ENCODE measurements around the gene KCNA5.

DNA sequence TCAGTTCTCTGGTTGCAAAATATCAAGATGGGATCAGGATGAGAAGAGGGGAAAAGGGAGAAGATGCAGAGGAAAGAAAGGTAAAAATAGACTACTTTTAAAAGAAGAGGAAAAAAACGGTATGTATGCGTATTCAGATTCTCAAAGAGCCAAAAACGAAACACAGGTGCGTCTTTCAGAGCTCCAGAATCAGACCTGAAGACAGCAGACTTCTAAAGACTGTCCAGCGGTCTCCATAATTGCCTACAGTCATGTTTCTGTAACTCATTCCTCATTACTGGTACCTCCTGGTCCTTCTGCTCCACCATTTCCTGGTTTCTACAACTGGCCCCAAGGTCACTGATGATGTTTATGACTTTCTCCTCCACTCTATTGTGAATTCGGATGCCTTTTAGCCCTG, 12.4 kb upstream of the KCNA5 start:
- TF ChIP-seq, protein P1, sequence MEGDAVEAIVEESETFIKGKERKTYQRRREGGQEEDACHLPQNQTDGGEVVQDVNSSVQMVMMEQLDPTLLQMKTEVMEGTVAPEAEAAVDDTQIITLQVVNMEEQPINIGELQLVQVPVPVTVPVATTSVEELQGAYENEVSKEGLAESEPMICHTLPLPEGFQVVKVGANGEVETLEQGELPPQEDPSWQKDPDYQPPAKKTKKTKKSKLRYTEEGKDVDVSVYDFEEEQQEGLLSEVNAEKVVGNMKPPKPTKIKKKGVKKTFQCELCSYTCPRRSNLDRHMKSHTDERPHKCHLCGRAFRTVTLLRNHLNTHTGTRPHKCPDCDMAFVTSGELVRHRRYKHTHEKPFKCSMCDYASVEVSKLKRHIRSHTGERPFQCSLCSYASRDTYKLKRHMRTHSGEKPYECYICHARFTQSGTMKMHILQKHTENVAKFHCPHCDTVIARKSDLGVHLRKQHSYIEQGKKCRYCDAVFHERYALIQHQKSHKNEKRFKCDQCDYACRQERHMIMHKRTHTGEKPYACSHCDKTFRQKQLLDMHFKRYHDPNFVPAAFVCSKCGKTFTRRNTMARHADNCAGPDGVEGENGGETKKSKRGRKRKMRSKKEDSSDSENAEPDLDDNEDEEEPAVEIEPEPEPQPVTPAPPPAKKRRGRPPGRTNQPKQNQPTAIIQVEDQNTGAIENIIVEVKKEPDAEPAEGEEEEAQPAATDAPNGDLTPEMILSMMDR (conservative IDR thresholded peaks at IDR 0.05 in 1 of 2, IDR thresholded peaks at IDR 0.05 in 1 of 2; ENCODE audit: low read depth in 1 of 2, low read length in 2 of 2), result no peak
- no peak for TF ChIP-seq EZH2 (IDR thresholded peaks at IDR 0.05; ENCODE audit: low read length, missing control alignments)

Data from fibroblast of lung (primary cell).